IPS-18c (cell line): ENCODE measurements around the gene CYP4F8.
"Not testable (repeated sequence)": the region's sequence is repeated elsewhere in the genome, so short reads cannot be mapped to it uniquely, and the experiment has no call there.

ENCODE experiments used
- H3K4me3 ChIP-seq: 2 replicates; pipeline ENCODE4 v1.7.0; 2013; ENCODE audit warnings: low read depth, mild to moderate bottlenecking, low read length, moderate library complexity; ENCODE audit not compliant: insufficient read depth
- H3K9me3 ChIP-seq: one replicate; pipeline ENCODE4 v1.6.1; 2013; ENCODE audit warnings: mild to moderate bottlenecking, low read length, moderate library complexity; ENCODE audit not compliant: control insufficient read depth, insufficient read depth

CYP4F8 gene

DNA sequence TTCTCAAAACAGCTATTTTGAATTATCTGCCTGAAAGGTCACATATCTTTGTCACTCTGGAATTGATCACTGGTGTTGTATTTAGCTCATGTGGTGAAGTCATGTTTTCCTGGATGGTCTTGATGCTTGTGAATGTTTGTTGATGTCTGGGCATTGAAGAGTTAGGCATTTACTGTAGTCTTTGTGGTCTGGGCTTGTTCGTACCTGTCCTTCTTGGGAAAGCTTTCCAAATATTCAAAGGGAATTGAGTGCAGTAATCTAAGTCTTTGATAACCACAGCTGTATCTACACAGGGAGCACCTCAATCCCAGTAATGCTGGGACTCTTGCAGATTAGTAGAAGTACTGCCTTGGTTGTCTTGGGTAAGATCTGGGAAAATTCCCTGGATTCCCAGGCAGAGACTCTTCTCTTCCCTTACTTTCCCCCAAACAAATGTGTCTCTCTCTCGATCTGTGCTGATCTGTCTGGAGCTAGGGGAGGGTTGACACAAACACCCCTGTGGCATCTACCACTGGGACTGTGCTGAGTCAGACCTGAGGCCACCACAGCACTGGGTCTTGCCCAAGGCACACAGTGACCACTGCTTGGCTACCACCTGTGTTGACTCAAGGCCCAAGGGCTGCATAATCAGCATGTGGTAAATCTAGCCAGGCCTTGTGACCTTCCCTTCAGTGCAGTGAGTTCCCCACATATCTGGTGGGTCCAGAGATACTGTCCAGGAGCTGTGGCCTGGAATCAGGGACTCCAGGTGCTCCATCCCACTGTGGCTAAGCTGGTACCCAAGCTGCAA is 20.2 kb downstream of the CYP4F8 start:
- H3K4me3 ChIP-seq, result no peak overlapping the region
- H3K9me3 ChIP-seq, result peaks cover 3% of the 10 kb centered on the region

GRCh38 chr19:15636026-15636425 is 21.0 kb downstream of the CYP4F8 start:
- Histone ChIP-seq H3K4me3 (no peak overlapping the region), H3K9me3 (peaks cover 4% of the 10 kb centered on the region)

DNA sequence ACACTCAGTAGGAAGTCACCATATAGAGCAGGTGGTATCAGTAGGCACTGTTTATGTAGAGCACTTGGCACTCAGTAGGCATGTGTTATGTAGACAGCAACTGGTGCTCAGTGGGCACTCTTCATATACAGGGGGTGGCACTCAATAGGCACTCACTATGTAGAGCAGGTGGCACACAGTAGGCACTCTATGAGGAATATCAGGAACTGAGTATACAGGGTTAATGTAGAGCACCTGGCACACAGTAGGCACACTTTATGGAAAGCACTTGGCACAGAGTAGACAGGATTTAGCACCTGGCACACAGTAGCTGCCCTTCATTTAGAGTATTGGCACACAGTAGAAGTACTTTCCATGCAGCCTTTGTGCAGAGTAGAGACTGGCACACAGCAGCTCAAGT is 24.6 kb downstream of the CYP4F8 start:
- Histone ChIP-seq H3K9me3 (peaks cover 14% of the 10 kb centered on the region), H3K4me3 (no peak overlapping the region)

DNA sequence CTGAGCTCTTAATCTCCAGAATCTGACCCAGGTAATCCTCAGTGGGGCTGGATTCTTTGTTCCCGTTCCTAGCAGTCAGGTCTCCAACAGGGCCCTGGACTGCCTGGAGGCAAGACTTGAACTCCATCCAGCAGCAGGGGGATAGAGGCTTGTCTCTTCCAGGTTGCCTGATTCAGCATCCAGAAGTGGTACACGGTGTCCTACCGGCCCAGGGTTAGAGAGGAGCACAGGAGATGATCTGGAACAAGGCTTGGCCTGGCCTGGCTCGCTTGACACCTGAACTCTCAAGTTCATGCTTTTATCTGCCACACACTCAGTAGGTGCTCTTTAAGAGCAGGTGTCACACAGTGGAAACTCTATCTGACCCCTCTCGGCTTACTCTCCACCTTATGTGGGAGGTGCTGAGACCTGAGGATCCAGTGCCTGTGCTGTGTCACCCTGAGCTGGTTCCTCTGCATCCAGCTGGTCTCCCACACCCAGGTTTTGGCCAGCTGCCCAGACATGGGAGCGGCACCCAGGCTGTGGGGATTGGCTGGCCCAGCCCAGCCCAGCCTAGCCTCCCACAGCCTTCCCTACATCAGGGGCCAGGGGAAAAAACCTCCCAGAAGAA is 25.4 kb downstream of the CYP4F8 start, which contains the start of gene CYP4F3:
CYP4F3 (plus strand) TSS at position 604 of the 610 bp plus-strand sequence. CDS start 519 bp downstream, outside the sequence.
- peaks cover 16% of the 10 kb centered on the region for H3K9me3 ChIP-seq
- no peak within 1 kb of the TSS for H3K4me3 ChIP-seq

DNA sequence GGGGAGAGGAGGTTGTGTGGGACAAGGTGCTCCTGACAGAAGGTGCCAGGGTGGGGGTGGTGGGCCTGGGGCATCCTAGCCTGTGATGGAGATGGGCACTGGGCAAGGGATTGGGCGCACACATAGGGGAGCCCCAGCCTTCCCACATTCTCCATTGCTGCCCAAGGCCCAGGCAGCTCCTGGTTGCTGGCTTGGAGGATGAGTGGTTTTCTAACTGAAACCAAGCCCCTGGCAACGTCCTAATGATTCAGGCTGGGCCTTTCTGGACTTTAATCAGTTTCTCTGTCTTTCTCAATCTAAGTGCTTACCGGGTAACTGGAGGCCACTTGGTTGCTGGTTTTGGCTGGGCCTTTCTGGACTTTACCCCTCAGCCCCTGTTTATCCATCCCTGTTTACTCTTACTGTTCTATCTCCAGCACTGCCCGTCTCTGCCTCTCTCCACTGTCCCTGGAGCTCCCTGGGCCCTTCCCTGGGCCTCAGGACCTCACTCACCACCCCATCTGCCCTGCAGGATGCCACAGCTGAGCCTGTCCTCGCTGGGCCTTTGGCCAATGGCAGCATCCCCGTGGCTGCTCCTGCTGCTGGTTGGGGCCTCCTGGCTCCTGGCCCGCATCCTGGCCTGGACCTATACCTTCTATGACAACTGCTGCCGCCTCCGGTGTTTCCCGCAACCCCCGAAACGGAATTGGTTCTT is 26.0 kb downstream of the CYP4F8 start:
- no peak overlapping the region for H3K4me3 ChIP-seq
- H3K9me3 ChIP-seq, result peaks cover 16% of the 10 kb centered on the region

GRCh38 chr19:15641901-15642491 is 27.0 kb downstream of the CYP4F8 start:
- Histone ChIP-seq H3K9me3 (peaks cover 16% of the 10 kb centered on the region), H3K4me3 (no peak overlapping the region)

- Histone ChIP-seq H3K4me3 (no peak overlapping the region), H3K9me3 (peaks cover 15% of the 10 kb centered on the region)
These were observed 27.8 kb downstream of the CYP4F8 start for GRCh38 chr19:15642807-15643206.

GRCh38 chr19:15643387-15643786 is 28.4 kb downstream of the CYP4F8 start:
- no peak overlapping the region for H3K4me3 ChIP-seq
- H3K9me3 ChIP-seq, result peaks cover 13% of the 10 kb centered on the region

DNA sequence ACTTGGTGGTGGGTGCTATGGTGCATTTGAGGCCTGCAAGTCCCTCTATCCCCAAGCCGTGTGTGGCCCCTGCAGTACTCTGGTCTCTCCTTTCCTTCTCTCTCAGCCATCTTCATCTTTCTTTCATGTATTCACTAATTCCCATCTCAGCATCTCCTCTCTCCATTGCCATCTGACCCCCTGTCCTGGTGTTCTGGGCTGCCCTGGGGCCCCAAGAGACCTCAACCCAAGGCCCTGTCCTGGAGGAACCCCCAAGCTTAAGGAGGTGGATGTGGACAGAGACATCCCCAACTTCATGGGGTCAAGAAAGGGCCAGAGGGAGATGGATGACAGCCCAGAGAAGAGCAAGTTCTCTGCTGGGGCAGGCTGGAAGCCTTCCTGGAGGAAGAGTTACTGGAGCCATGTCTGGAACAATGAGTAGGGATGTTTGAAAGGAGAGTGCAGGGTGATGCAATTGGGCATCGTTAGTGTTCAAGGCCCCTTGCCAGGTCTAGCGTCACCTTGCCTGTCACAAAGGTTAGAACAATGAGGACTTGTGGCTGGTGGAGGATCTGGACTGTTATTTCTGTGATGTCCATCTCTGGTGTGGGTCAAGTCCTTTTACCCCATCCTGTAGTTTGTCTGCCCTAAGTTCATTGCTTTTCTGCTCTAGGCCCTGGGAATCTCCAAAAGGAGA is 29.2 kb downstream of the CYP4F8 start:
- Histone ChIP-seq H3K9me3 (peaks cover 13% of the 10 kb centered on the region), H3K4me3 (no peak overlapping the region)

DNA sequence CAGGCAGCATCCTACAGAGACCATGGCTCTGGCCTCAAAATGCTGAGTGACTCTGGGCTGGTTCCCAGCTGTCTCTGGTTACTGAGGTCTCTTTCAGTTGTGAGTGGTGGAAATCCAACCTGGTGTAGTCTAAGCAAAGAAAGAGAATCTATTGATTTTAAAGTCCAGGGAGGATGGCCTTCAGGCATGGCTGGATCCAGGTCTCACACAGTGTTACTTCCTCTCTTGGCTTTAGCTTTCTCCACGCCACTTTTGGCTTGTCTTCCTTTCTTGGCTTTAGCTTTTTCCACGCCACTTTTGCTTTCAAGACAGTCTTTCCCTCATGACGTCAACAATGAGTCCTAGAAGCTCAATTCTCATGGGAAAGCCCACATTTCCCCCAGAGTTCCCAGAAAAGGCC is 29.8 kb downstream of the CYP4F8 start:
- Histone ChIP-seq H3K9me3 (peaks cover 15% of the 10 kb centered on the region), H3K4me3 (no peak overlapping the region)

DNA sequence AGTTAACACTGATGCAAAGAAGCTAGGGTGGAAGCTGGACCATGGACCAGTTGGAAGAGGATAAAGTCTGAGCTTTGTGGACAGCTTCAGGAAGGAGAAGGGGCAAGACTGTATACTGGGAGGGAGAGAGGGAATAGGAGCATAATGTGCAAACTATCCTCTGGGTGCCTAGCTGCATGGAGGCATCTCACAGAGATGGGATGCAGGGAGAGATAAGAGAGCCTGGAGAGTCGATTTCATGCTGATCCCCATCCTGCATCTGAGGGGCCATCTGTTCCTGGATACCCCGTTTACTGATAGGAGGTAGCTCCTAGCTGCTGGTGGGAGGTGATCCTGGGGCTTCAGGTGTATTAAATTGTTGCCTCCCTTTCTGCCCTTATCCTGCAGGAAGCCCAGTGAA is 34.5 kb downstream of the CYP4F8 start:
- H3K9me3 ChIP-seq, result peaks cover 4% of the 10 kb centered on the region
- H3K4me3 ChIP-seq, result no peak overlapping the region

DNA sequence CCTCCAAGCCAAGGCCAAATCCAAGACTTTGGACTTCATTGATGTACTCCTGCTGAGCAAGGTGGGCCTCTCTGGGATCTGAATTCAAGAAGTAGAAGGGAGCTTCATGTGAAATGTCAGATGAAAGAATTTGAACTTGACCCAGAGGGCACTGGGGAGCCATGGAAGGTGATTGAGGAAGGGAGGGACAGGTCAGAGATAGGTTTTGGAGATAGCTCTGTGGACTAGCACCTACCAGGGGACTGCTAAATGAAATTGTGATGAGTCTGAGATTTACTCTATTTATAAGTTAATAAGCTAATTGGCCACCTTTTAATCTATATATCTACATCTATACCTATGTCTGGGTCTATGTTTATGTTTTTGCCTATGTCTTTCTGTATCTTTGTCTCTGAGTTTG is 35.1 kb downstream of the CYP4F8 start:
- not testable (repeated sequence) for H3K9me3 ChIP-seq, H3K4me3 ChIP-seq

- no peak overlapping the region for H3K4me3 ChIP-seq
- H3K9me3 ChIP-seq, result peaks cover 2% of the 10 kb centered on the region
These were observed 36.8 kb downstream of the CYP4F8 start for GRCh38 chr19:15651791-15652190.

DNA sequence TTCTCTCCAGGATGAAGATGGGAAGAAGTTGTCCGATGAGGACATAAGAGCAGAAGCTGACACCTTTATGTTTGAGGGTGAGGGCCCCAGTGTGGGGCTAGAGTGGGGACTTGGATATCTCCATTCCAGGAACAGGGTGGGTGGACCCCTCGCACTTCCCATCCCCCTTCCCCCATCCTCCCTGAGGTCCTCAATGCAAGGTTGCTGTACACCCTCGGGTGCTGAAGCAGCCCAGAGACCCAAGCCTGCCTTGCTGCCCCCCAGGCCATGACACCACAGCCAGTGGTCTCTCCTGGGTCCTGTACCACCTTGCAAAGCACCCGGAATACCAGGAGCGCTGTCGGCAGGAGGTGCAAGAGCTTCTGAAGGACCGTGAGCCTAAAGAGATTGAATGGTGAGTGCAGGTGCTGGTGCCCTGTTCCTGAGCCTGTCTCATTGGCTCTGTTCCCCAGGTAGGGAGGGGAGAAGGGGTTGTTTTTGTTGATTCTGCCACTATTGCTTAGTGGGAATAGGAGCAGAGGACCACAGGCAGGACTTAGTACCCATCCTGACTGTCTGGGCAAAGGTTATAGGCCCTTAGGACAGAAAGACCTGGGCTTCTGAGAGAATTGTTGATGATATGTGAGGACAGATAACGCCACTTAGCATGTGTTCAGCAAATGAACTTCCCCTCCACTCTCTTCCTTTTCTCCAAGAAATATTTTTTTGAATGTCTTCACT is 37.7 kb downstream of the CYP4F8 start:
- Histone ChIP-seq H3K4me3 (no peak overlapping the region), H3K9me3 (peaks cover 2% of the 10 kb centered on the region)

DNA sequence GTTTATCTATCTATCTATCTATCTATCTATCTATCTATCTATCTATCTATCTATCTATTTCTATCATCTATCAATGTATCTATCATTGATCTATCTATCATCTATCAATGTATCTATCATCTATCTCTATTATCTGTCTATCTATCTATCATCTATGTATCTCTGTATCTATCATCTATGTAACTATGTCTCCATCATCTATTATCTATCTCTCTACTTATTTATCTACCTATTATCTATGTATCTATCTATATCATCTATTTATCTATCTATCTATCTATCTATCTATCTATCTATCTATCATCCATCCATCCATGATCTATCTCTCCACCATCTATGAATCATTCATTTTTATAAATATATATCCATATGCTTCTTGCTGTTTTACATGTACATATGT is 41.4 kb downstream of the CYP4F8 start:
- H3K9me3 ChIP-seq, result peaks cover 2% of the 10 kb centered on the region
- H3K4me3 ChIP-seq, result no peak overlapping the region

DNA sequence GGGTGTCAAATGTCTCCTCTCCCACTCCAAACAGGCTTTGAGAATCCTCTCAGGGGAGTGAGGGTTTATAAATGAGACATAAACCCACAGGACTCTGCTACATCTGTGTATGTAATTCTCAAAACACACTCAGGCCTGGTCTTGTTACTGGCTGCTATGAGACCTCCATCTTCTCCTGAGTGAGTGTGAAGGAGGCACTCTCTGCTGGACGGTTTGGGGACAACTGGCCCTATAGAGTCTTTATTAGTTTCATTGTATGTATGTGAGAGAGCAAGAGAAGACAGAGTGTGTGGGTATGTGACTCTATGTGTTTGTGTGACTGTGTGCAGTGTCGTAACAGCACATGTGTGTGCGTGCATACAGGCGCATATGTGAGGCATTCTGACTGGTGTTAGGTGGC is 48.2 kb downstream of the CYP4F8 start:
- no peak overlapping the region for H3K4me3 ChIP-seq
- H3K9me3 ChIP-seq, result peaks cover 6% of the 10 kb centered on the region

DNA sequence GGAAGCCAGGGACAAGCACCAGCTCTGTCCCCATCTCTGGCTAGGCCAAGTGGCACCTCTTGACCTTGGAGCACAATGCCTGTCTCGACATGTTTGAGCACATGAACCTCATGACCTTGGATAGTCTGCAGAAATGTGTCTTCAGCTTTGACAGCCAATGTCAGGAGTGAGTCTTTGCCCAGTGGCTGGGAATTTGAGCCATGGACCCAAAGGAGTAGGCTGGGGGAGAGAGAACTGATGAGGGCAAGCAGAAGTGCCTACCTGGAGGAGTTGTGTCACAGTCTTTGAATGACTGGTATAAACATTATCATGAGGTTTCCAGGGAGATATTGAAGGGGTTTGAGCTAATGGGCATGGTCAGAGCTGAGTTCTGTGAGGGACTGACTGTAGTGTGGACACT is 51.2 kb downstream of the CYP4F8 start:
- Histone ChIP-seq H3K4me3 (no peak overlapping the region), H3K9me3 (peaks cover 6% of the 10 kb centered on the region)
